ENCODE results near the gene COQ2. TPM values are rescaled to one million over a fixed set of nuclear protein-coding genes. Genes with fewer than 3 reads are reported as not detected.

COQ2 gene
- 8.7 and 21.9 TPM in 2 replicates for total RNA-seq

GRCh38 chr4:83284193-83285054 lies at the start of gene COQ2:
Gene COQ2, minus strand, starts transcription at chr4:83284798. Its CDS starts 34 bp downstream, at chr4:83284764.

Other genes with a start within 250 kb of the COQ2 start
- gene COPS4, start 249.6 kb downstream of the COQ2 start, total RNA-seq = 114 and 118 TPM in 2 replicates
- gene PLAC8, start 170.1 kb downstream of the COQ2 start, total RNA-seq = 0.28 and 0.38 TPM in 2 replicates
- 0.56 and 0.58 TPM in 2 replicates for gene HPSE, start 50.0 kb upstream of the COQ2 start, total RNA-seq
- 12.8 and 16.1 TPM in 2 replicates for gene HELQ, start 171.0 kb upstream of the COQ2 start, total RNA-seq
- gene MRPS18C, start 171.3 kb upstream of the COQ2 start, total RNA-seq = 19.2 and 22.4 TPM in 2 replicates
- gene ABRAXAS1, start 200.3 kb upstream of the COQ2 start, total RNA-seq = 9.2 and 14.1 TPM in 2 replicates

Measured in regular cardiac myocyte (primary cell).